K562 (cell line): ENCODE data around the gene GALP. TPM values are rescaled to one million over a fixed set of nuclear protein-coding genes. Genes with fewer than 3 reads are reported as not detected.
A peak's percentile ranks its signal among the peaks of the same experiment; 100 is the strongest.

Experiments
- ATF2 ChIP-seq: sonication (generic); formaldehyde crosslinking; IDR thresholded peaks from 2 replicates; pipeline ENCODE4 v1.8.1; 2022; ENCODE audit warnings: missing genetic modification reagents
- FOSL1 ChIP-seq: fragments of 200-800 bp; sonication (Bioruptor generic); conservative IDR thresholded peaks from 2 replicates; pipeline ENCODE4 v1.6.1; 2016; ENCODE audit warnings: missing genetic modification characterization, missing compliant biosample characterization
- MAFF ChIP-seq: IDR thresholded peaks from 2 replicates; pipeline ENCODE4 v1.6.1; 2012; ENCODE audit warnings: low read length, improper control_type of control experiment
- MAFK ChIP-seq: IDR thresholded peaks from 2 replicates; pipeline ENCODE4 v1.6.1; 2011; ENCODE audit warnings: low read length, improper control_type of control experiment
- PTBP1 ChIP-seq: fragments of 200-400 bp; formaldehyde crosslinking; IDR thresholded peaks from 2 replicates; pipeline ENCODE4 v1.6.1; 2017; ENCODE audit warnings: low read depth, low read length
- USF1 ChIP-seq: sonication (generic); formaldehyde crosslinking; IDR thresholded peaks from 2 replicates; pipeline ENCODE4 v1.9.0; 2022; ENCODE audit warnings: mild to moderate bottlenecking, missing genetic modification reagents
- polyA plus RNA-seq, 8 experiments: library from polyadenylated mRNA; depleted of rRNA in 4 of 8; stranded (reverse) in 5 of 8; unstranded in 3 of 8; fragments of >200 nt; fragmentation: Nextera tagmentation in 2 of 8; fragmentation: Illumina TruSeq in 1 of 8; extraction: Ambion mirVana in 2 of 8; extraction: Trizol in 1 of 8; gene quantifications; 2 replicates each; pipeline versions ENCODE4 v1.2.1 to v1.2.3, GENCODE V29; 2011 to 2014; ENCODE audit warnings: inconsistent platforms in 1 of 8, missing spikeins in 1 of 8
- total RNA-seq, 7 experiments: library from RNA; depleted of rRNA in 6 of 7; stranded (reverse); fragments of >200 nt in 6 of 7; fragmentation: Illumina TruSeq in 2 of 7; extraction: Trizol in 2 of 7; gene quantifications; 2 replicates each; pipeline versions ENCODE4 v1.2.1 to v1.2.3, GENCODE V29; 2011 to 2021; ENCODE audit warnings: low replicate concordance in 1 of 7
- TF ChIP-seq, protein P1 (sequence below), 2 experiments: fragments of 450-650 bp in 1 of 2; sonication (generic) in 1 of 2; formaldehyde crosslinking in 1 of 2; IDR thresholded peaks in 1 of 2; conservative IDR thresholded peaks in 1 of 2; 2 replicates each; pipeline versions ENCODE4 v1.6.1 to v1.8.1; 2016 to 2023; ENCODE audit warnings: mild to moderate bottlenecking in 2 of 2, moderate library complexity in 2 of 2, inconsistent platforms in 1 of 2, missing genetic modification reagents in 1 of 2
- TF ChIP-seq, protein P2 (sequence below): sonication (generic); formaldehyde crosslinking; IDR thresholded peaks from 2 replicates; pipeline ENCODE4 v1.9.0; 2022; ENCODE audit warnings: mild to moderate bottlenecking, missing genetic modification reagents
- TF ChIP-seq, protein P3 (sequence below): IDR thresholded peaks from 3 replicates; pipeline ENCODE4 v1.6.1; 2011; ENCODE audit warnings: borderline replicate concordance, mild to moderate bottlenecking, moderate library complexity; ENCODE audit not compliant: insufficient read length; ENCODE audit errors: extremely low read depth

GALP gene
- total and polyA plus RNA-seq, 9 of the 15 experiments (the other 6 are each of a cell fraction or from before 2014, with no cell fraction given), result not detected

GRCh38 chr19:56170261-56170660 is 5.5 kb upstream of the GALP start (continued):
- TF ChIP-seq, protein P1, sequence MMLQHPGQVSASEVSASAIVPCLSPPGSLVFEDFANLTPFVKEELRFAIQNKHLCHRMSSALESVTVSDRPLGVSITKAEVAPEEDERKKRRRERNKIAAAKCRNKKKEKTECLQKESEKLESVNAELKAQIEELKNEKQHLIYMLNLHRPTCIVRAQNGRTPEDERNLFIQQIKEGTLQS (IDR thresholded peaks at IDR 0.05), result peak; percentile 85
- TF ChIP-seq, protein P1 (CRISPR knock-in tag; conservative IDR thresholded peaks at IDR 0.05), result no peak
- peak; percentile 86 for TF ChIP-seq FOSL1 (tag)
- no peak for TF ChIP-seq PTBP1
- TF ChIP-seq, protein P2, sequence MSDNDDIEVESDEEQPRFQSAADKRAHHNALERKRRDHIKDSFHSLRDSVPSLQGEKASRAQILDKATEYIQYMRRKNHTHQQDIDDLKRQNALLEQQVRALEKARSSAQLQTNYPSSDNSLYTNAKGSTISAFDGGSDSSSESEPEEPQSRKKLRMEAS, result peak; percentile 57
- TF ChIP-seq USF1 (CRISPR knock-in tag), result peak; percentile 87
- TF ChIP-seq, protein P3, sequence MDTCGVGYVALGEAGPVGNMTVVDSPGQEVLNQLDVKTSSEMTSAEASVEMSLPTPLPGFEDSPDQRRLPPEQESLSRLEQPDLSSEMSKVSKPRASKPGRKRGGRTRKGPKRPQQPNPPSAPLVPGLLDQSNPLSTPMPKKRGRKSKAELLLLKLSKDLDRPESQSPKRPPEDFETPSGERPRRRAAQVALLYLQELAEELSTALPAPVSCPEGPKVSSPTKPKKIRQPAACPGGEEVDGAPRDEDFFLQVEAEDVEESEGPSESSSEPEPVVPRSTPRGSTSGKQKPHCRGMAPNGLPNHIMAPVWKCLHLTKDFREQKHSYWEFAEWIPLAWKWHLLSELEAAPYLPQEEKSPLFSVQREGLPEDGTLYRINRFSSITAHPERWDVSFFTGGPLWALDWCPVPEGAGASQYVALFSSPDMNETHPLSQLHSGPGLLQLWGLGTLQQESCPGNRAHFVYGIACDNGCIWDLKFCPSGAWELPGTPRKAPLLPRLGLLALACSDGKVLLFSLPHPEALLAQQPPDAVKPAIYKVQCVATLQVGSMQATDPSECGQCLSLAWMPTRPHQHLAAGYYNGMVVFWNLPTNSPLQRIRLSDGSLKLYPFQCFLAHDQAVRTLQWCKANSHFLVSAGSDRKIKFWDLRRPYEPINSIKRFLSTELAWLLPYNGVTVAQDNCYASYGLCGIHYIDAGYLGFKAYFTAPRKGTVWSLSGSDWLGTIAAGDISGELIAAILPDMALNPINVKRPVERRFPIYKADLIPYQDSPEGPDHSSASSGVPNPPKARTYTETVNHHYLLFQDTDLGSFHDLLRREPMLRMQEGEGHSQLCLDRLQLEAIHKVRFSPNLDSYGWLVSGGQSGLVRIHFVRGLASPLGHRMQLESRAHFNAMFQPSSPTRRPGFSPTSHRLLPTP, result no peak
- TF ChIP-seq MAFF, result peak; percentile 37; the same call in 1 of the 2 replicates
- peak; percentile 75 for TF ChIP-seq MAFK
- TF ChIP-seq ATF2 (CRISPR knock-in tag), result no peak
